ENCODE results near the gene MACROH2A2.
A peak's percentile ranks its signal among the peaks of the same experiment; 100 is the strongest.
"Not testable (repeated sequence)": the region's sequence is repeated elsewhere in the genome, so short reads cannot be mapped to it uniquely, and the experiment has no call there.

MACROH2A2 gene

GRCh38 chr10:70132098-70133029 lies 79.7 kb downstream of the MACROH2A2 start, which contains the start of gene AIFM2:
Gene AIFM2 (minus strand): TSS chr10:70132825. CDS start chr10:70124084, 8,741 bp downstream.
- no peak for DNase-seq

- no peak for DNase-seq
These were observed 82.4 kb downstream of the MACROH2A2 start for GRCh38 chr10:70135046-70135445.

- no peak for DNase-seq
These were observed 83.0 kb downstream of the MACROH2A2 start for GRCh38 chr10:70135684-70136083.

- DNase-seq, result no peak
These were observed 84.5 kb downstream of the MACROH2A2 start for GRCh38 chr10:70137135-70137534.

- DNase-seq, result no peak
These were observed 85.6 kb downstream of the MACROH2A2 start for GRCh38 chr10:70137927-70138883.

- DNase-seq, result no peak
These were observed 86.7 kb downstream of the MACROH2A2 start for GRCh38 chr10:70139151-70139996.

GRCh38 chr10:70139997-70140250 lies 87.3 kb downstream of the MACROH2A2 start:
- no peak for DNase-seq

GRCh38 chr10:70140297-70140696 lies 87.7 kb downstream of the MACROH2A2 start:
- no peak for DNase-seq

- DNase-seq, result no peak
These were observed 89.9 kb downstream of the MACROH2A2 start for GRCh38 chr10:70142555-70142954.

GRCh38 chr10:70144372-70145110 lies 91.9 kb downstream of the MACROH2A2 start:
- no peak for DNase-seq

GRCh38 chr10:70145166-70145665 lies 92.6 kb downstream of the MACROH2A2 start:
- no peak for DNase-seq

GRCh38 chr10:70145666-70146488 lies 93.2 kb downstream of the MACROH2A2 start:
- DNase-seq, result peak; percentile 62

GRCh38 chr10:70146489-70147258 lies 94.0 kb downstream of the MACROH2A2 start, which contains the start of gene TYSND1:
Gene TYSND1 (minus strand): TSS chr10:70146700. CDS start chr10:70146586, 114 bp downstream.
- peak; percentile 93 for DNase-seq

- DNase-seq, result no peak
These were observed 94.6 kb downstream of the MACROH2A2 start for GRCh38 chr10:70147259-70147625.

- DNase-seq, result no peak
These were observed 95.9 kb downstream of the MACROH2A2 start for GRCh38 chr10:70148516-70148915.

- DNase-seq, result no peak
These were observed 102.7 kb downstream of the MACROH2A2 start for GRCh38 chr10:70155255-70155838.

- no peak for DNase-seq
These were observed 105.5 kb downstream of the MACROH2A2 start for GRCh38 chr10:70158113-70158512.

GRCh38 chr10:70159366-70159765 lies 106.7 kb downstream of the MACROH2A2 start:
- not testable (repeated sequence) for DNase-seq

- DNase-seq, result no peak
These were observed 108.2 kb downstream of the MACROH2A2 start for GRCh38 chr10:70160798-70161197.
